ENCODE results near the gene ATP2C2. TPM values are rescaled to one million over a fixed set of nuclear protein-coding genes. Genes with fewer than 3 reads are reported as not detected.

ATP2C2 gene
- total RNA-seq, 1 donor from 2014 or later: 17.9 TPM

DNA sequence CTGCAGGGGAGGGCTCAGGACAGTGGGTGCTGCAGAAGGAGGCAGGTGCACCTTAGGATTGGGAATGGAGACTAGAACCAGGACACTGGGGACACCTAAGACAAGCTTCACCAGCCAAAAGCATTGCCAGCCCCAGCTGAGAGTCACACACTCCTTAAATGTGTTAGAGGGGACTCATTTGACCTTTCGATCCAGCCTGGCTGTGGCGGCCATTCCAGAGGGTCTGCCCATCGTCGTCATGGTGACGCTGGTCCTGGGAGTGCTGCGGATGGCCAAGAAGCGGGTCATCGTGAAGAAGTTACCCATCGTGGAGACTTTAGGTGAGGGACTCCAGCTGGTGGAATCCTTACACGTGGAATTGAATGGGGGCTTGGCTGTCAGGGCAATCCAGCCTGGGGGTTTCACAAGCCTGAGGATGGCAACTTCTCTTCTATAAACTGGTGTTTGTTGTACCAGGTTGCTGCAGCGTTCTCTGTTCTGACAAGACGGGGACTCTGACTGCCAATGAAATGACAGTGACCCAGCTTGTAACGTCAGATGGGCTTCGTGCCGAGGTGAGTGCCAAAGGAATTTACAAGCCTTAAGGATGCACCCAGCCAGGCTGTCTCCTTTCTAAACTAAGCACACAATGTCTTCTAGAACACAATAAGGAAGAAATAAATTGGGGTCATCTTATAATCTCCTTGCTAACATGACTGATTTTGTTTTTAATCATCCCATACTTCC, 70.8 kb downstream of the ATP2C2 start:
- no peak overlapping the region for H3K4me3 ChIP-seq (ENCODE audit: low read depth, low read length)
- no peak for DNase-seq (ENCODE audit: low read depth)
- TF ChIP-seq, protein P1, sequence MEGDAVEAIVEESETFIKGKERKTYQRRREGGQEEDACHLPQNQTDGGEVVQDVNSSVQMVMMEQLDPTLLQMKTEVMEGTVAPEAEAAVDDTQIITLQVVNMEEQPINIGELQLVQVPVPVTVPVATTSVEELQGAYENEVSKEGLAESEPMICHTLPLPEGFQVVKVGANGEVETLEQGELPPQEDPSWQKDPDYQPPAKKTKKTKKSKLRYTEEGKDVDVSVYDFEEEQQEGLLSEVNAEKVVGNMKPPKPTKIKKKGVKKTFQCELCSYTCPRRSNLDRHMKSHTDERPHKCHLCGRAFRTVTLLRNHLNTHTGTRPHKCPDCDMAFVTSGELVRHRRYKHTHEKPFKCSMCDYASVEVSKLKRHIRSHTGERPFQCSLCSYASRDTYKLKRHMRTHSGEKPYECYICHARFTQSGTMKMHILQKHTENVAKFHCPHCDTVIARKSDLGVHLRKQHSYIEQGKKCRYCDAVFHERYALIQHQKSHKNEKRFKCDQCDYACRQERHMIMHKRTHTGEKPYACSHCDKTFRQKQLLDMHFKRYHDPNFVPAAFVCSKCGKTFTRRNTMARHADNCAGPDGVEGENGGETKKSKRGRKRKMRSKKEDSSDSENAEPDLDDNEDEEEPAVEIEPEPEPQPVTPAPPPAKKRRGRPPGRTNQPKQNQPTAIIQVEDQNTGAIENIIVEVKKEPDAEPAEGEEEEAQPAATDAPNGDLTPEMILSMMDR (IDR thresholded peaks at IDR 0.05; ENCODE audit: insufficient read depth, low read length, poor library complexity, severe bottlenecking): no peak
- no peaks in the 10 kb centered on the region for H3K36me3 ChIP-seq (ENCODE audit: control insufficient read depth, insufficient read depth, low read length)
- peaks cover 19% of the 10 kb centered on the region for H3K27me3 ChIP-seq (ENCODE audit: control insufficient read depth, insufficient read depth, low read length)

DNA sequence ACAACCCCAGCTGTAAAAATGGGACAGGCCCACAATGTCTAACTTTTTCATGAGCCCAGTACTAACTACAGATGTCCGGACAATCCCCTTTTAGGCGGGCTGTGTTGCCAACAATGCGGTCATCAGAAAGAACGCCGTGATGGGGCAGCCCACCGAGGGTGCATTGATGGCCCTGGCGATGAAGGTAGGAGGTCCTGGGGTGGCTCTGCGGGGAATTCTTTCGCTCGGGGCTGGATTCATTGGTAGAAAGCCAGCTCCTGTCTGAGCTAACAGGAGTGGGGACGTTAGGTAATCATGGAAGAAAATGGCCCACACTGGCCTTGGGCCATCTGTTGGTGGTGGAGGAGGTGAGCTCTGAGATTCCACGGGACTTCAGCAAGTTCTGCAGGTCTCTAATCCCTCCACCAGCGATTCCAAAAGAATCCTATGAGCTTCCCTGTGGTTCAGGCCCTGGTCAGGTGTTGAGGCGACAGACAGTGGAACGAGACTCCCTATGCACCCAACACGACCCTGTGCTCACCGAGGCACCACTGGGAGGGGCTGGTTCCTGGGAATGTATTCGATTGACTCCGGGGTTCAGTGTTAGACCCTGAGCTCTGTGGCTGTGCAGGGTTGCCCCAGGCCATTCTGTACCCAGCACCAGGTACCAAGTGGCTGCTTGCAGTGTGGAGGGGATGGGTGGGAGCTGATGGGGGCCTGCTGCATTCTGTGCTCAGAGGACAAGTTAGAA, 74.2 kb downstream of the ATP2C2 start:
- peaks cover 24% of the 10 kb centered on the region for H3K27me3 ChIP-seq (ENCODE audit: control insufficient read depth, insufficient read depth, low read length)
- H3K36me3 ChIP-seq (ENCODE audit: control insufficient read depth, insufficient read depth, low read length): no peaks in the 10 kb centered on the region
- H3K4me3 ChIP-seq (ENCODE audit: low read depth, low read length): no peak overlapping the region
- DNase-seq (ENCODE audit: low read depth): no peak
- TF ChIP-seq, protein P1 (IDR thresholded peaks at IDR 0.05; ENCODE audit: insufficient read depth, low read length, poor library complexity, severe bottlenecking): no peak

DNA sequence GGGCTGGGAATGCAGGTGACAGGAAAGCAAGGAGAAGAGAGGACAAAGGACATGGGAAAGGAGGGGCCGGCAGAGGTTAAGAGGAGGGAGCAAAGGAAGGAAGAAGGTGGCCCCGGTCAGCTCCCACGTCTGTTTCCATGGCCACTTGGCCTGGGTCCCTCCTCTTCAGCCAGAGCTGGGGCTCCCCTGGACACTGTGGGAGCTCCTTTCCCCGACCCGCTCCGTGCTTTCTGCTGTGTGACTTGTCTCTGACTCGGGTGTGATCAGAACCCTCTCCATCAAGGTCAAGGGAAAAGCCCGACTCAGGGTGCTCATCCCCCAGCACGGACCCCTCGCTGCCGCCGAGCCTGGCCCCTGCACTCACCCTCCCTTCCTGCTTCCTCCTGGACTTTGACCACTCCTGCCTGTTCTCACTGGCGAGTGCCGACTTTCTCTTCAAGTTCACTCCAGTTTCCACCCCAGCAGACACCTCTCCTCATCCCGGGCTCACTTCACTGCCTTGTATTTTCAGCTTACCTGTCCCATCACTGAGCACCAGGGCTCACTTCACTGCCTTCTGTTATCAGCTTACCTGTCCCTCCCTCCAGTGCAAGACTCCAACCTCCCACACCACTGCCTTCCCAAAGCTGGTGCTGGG, 74.9 kb downstream of the ATP2C2 start:
- TF ChIP-seq, protein P1 (IDR thresholded peaks at IDR 0.05; ENCODE audit: insufficient read depth, low read length, poor library complexity, severe bottlenecking): no peak
- no peak overlapping the region for H3K4me3 ChIP-seq (ENCODE audit: low read depth, low read length)
- no peak for DNase-seq (ENCODE audit: low read depth)
- peaks cover 24% of the 10 kb centered on the region for H3K27me3 ChIP-seq (ENCODE audit: control insufficient read depth, insufficient read depth, low read length)
- H3K36me3 ChIP-seq (ENCODE audit: control insufficient read depth, insufficient read depth, low read length): no peaks in the 10 kb centered on the region

DNA sequence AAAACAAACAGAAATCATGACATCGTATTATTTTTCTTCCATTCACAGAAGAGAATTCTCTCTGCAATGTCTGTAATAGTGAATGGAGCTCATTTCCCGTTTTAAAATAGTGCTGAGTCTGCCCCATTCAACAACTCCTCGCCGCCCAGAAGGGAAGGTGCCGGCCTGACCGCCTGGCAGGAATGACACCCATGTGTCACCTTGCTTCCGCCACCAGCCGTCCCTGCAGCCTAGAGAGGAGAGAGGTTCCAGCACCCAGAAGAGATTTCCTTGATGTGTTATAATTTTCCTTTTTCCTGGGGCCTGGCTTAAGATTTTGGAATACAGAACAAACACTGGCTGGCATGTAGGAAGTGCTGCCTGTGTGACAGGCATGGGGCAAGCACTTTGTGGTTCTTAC, 76.1 kb downstream of the ATP2C2 start:
- Histone ChIP-seq H3K27me3 (ENCODE audit: control insufficient read depth, insufficient read depth, low read length) (peaks cover 19% of the 10 kb centered on the region), H3K36me3 (ENCODE audit: control insufficient read depth, insufficient read depth, low read length) (no peaks in the 10 kb centered on the region), H3K4me3 (ENCODE audit: low read depth, low read length) (no peak overlapping the region)
- no peak for DNase-seq (ENCODE audit: low read depth)
- TF ChIP-seq, protein P1 (IDR thresholded peaks at IDR 0.05; ENCODE audit: insufficient read depth, low read length, poor library complexity, severe bottlenecking): no peak

DNA sequence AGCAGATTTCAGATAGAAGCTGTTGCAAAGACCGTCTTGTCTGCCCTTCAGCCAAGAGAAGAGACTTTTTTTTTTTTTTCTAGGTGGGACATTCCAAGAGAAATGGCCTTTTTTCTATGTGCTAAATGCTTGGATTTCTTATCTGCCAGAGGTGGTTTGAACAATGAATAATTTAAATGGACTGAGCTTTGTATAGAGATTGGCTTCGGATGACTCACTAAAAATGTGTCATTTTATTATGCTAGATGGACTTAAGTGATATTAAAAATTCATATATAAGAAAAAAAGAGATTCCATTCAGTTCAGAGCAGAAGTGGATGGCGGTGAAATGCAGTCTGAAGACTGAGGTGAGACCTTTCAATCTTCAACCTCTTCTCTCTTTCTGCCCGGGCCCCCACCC, 77.7 kb downstream of the ATP2C2 start:
- TF ChIP-seq, protein P1 (IDR thresholded peaks at IDR 0.05; ENCODE audit: insufficient read depth, low read length, poor library complexity, severe bottlenecking): no peak
- peaks cover 19% of the 10 kb centered on the region for H3K27me3 ChIP-seq (ENCODE audit: control insufficient read depth, insufficient read depth, low read length)
- no peaks in the 10 kb centered on the region for H3K36me3 ChIP-seq (ENCODE audit: control insufficient read depth, insufficient read depth, low read length)
- no peak overlapping the region for H3K4me3 ChIP-seq (ENCODE audit: low read depth, low read length)
- DNase-seq (ENCODE audit: low read depth): no peak

All from kidney epithelial cell (primary cell).